Measurements from ENCODE around the gene CFH.
A peak's percentile ranks its signal among the peaks of the same experiment; 100 is the strongest.
"Not testable (repeated sequence)": the region's sequence is repeated elsewhere in the genome, so short reads cannot be mapped to it uniquely, and the experiment has no call there.

CFH gene

GRCh38 chr1:196667131-196667530 lies 15.3 kb downstream of the CFH start:
- DNase-seq (ENCODE audit: low read depth in 2 of 2) = no peak

GRCh38 chr1:196669051-196669450 lies 17.2 kb downstream of the CFH start:
- no peak for DNase-seq (ENCODE audit: low read depth in 2 of 2)

- no peak for DNase-seq (ENCODE audit: low read depth in 2 of 2)
These were observed 17.9 kb downstream of the CFH start for GRCh38 chr1:196669693-196670092.

- no peak for DNase-seq (ENCODE audit: low read depth in 2 of 2)
These were observed 23.1 kb downstream of the CFH start for GRCh38 chr1:196674908-196675307.

GRCh38 chr1:196677781-196678509 lies 26.1 kb downstream of the CFH start:
- DNase-seq (ENCODE audit: low read depth in 2 of 2) = no peak

GRCh38 chr1:196678510-196678884 lies 26.7 kb downstream of the CFH start:
- DNase-seq (ENCODE audit: low read depth in 2 of 2) = no peak

GRCh38 chr1:196680107-196680506 lies 28.3 kb downstream of the CFH start:
- DNase-seq (ENCODE audit: low read depth in 2 of 2) = no peak

- no peak for DNase-seq (ENCODE audit: low read depth in 2 of 2)
These were observed 32.6 kb downstream of the CFH start for GRCh38 chr1:196684476-196684875.

- no peak for DNase-seq (ENCODE audit: low read depth in 2 of 2)
These were observed 33.7 kb downstream of the CFH start for GRCh38 chr1:196685506-196685905.

- no peak for DNase-seq (ENCODE audit: low read depth in 2 of 2)
These were observed 37.2 kb downstream of the CFH start for GRCh38 chr1:196689001-196689400.

- DNase-seq (ENCODE audit: low read depth in 2 of 2) = no peak
These were observed 38.7 kb downstream of the CFH start for GRCh38 chr1:196690582-196690981.

GRCh38 chr1:196698993-196699392 lies 47.1 kb downstream of the CFH start:
- no peak for DNase-seq (ENCODE audit: low read depth in 2 of 2)

GRCh38 chr1:196701144-196701543 lies 49.3 kb downstream of the CFH start:
- DNase-seq (ENCODE audit: low read depth in 2 of 2) = no peak

GRCh38 chr1:196709892-196710291 lies 58.0 kb downstream of the CFH start:
- not testable (repeated sequence) for DNase-seq (ENCODE audit: low read depth in 2 of 2)

GRCh38 chr1:196717868-196718267 lies 66.0 kb downstream of the CFH start:
- no peak for DNase-seq (ENCODE audit: low read depth in 2 of 2)

GRCh38 chr1:196723325-196724185 lies 71.7 kb downstream of the CFH start:
- DNase-seq (ENCODE audit: low read depth in 2 of 2) = peak in 1 of 2 donors; percentile 42

- DNase-seq (ENCODE audit: low read depth in 2 of 2) = no peak
These were observed 80.7 kb downstream of the CFH start for GRCh38 chr1:196732526-196732925.

GRCh38 chr1:196733091-196733970 lies 81.5 kb downstream of the CFH start:
- no peak for DNase-seq (ENCODE audit: low read depth in 2 of 2)

GRCh38 chr1:196734006-196734405 lies 82.2 kb downstream of the CFH start:
- no peak for DNase-seq (ENCODE audit: low read depth in 2 of 2)

- DNase-seq (ENCODE audit: low read depth in 2 of 2) = no peak
These were observed 82.6 kb downstream of the CFH start for GRCh38 chr1:196734460-196734859.

GRCh38 chr1:196738730-196739129 lies 86.9 kb downstream of the CFH start:
- DNase-seq (ENCODE audit: low read depth in 2 of 2) = no peak

GRCh38 chr1:196743244-196743643 lies 91.4 kb downstream of the CFH start:
- not testable (repeated sequence) for DNase-seq (ENCODE audit: low read depth in 2 of 2)
